ENCODE results near the gene C4orf50.

DNA sequence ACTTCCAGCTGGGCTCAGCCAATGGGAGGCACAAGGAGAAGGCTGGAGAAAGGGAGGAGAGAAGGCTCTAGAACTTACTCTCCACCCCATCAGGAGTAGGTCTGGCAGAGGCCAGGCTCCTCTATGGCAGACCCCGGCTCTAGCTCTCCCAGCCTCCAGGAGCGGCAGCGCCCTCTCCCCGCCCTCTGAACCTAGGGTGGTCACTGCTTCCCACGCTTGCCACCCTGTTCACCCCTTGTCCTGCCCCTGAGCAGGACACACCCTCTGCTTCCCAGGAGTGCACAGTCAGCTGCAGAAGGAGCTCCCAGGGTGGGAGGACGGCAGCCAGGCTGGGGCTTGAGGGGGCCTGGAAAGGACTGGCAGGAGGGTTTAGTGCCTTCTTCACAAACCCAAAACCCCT is 72.3 kb downstream of the C4orf50 start:
- TF ChIP-seq, protein P1, sequence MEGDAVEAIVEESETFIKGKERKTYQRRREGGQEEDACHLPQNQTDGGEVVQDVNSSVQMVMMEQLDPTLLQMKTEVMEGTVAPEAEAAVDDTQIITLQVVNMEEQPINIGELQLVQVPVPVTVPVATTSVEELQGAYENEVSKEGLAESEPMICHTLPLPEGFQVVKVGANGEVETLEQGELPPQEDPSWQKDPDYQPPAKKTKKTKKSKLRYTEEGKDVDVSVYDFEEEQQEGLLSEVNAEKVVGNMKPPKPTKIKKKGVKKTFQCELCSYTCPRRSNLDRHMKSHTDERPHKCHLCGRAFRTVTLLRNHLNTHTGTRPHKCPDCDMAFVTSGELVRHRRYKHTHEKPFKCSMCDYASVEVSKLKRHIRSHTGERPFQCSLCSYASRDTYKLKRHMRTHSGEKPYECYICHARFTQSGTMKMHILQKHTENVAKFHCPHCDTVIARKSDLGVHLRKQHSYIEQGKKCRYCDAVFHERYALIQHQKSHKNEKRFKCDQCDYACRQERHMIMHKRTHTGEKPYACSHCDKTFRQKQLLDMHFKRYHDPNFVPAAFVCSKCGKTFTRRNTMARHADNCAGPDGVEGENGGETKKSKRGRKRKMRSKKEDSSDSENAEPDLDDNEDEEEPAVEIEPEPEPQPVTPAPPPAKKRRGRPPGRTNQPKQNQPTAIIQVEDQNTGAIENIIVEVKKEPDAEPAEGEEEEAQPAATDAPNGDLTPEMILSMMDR (IDR thresholded peaks at IDR 0.05; ENCODE audit: insufficient read depth, low read depth, low read length): no peak
- no peak for TF ChIP-seq EZH2 (IDR thresholded peaks at IDR 0.05; ENCODE audit: insufficient read depth, low read length)

Measured in astrocyte (in vitro differentiated cells and primary cell).